Mesothelial cell of epicardium (in vitro differentiated cells): ENCODE results near the gene CLEC4F. TPM values are rescaled to one million over a fixed set of nuclear protein-coding genes. Genes with fewer than 3 reads are reported as not detected.

Experiments used
- DNase-seq, 2 experiments: peaks; one replicate each; pipeline ENCODE4 v3.0.0; 2021; ENCODE audit warnings: low spot score in 2 of 2; ENCODE audit not compliant: unreplicated experiment in 2 of 2
- H3K27ac Mint-ChIP-seq: 2 replicates; pipeline ENCODE4 v1.8.0; 2021; ENCODE audit warnings: mixed read lengths
- H3K27me3 Mint-ChIP-seq: 2 replicates; pipeline ENCODE4 v1.8.0; 2021; ENCODE audit warnings: low read depth, mixed read lengths
- H3K36me3 Mint-ChIP-seq: 2 replicates; pipeline ENCODE4 v1.8.0; 2021; ENCODE audit warnings: mixed read lengths
- H3K4me1 Mint-ChIP-seq: 2 replicates; pipeline ENCODE4 v1.8.0; 2021; ENCODE audit warnings: mixed read lengths
- H3K4me3 Mint-ChIP-seq: 2 replicates; pipeline ENCODE4 v1.8.0; 2021; ENCODE audit warnings: mild to moderate bottlenecking, moderate library complexity, mixed read lengths
- H3K9me3 Mint-ChIP-seq: 2 replicates; pipeline ENCODE4 v1.8.0; 2021; ENCODE audit warnings: mixed read lengths
- total RNA-seq: library from RNA; stranded (reverse); gene quantifications from 3 replicates; pipeline ENCODE4 v1.2.1, GENCODE V29; 2021
- TF ChIP-seq, protein P1 (sequence below): fragments of 200-600 bp; sonication (generic); IDR thresholded peaks from one replicate; pipeline ENCODE4 v1.5.0; 2021; ENCODE audit warnings: antibody characterized with exemption; ENCODE audit not compliant: unreplicated experiment

CLEC4F gene
- total RNA-seq, 1 donor from 2014 or later, result not detected

DNA sequence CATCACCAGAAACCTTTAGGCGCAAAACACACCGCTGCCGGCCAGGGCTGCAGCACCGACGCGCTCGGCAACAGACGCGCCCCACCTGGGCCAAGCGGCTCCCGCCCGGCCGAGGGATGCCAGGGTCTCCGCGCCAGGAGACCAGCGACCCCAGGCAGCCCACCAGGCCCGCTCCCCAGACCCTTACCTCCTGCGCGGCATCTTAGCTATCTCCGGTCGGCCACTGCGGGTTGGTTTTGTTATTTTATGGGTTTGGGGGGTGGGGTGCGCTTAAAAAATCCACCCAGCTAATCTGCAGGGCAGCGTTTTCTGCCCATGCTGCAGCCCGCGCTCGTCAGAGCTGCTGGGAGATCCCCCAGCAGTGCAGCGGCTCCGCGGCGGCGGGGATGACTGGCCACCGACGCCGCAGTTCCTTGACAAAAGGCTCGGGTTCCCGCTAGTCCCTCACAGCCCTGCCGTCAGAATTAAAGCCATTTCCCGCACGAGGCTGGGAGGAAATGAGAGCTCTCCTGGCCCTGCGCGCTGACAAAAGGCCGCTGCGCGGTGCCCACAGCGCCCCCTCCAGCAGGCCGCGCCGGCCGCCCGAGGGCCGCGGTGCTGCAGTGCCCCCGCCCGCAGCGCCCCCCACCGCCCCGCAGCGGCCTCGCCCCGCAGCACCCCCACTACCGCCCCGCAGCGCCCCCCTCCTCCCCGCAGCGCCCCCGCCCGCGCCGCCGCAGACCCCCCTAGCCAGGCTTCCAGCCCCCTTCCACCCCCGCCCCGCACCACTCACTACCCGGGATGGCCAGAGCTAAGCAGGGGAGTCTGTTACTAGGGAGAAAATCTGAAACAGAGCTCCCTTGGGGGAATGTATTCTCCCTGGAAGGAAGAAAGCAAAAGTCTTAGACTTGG lies 52.5 kb downstream of the CLEC4F start, which contains the start of gene ADD2:
TSS of gene ADD2 (minus strand) at position 502 of the 891 bp plus-strand sequence. CDS start 61,792 bp downstream, outside the sequence.
- Mint-ChIP-seq H3K4me3 (peak within 1 kb of the TSS; percentile 76), H3K27ac (peak within 1 kb of the TSS; percentile 9), H3K27me3 (peaks cover 83% of the 10 kb centered on the region), H3K9me3 (no peaks in the 10 kb centered on the region), H3K4me1 (peaks cover 11% of the 10 kb centered on the region), H3K36me3 (no peaks in the 10 kb centered on the region)
- TF ChIP-seq, protein P1, sequence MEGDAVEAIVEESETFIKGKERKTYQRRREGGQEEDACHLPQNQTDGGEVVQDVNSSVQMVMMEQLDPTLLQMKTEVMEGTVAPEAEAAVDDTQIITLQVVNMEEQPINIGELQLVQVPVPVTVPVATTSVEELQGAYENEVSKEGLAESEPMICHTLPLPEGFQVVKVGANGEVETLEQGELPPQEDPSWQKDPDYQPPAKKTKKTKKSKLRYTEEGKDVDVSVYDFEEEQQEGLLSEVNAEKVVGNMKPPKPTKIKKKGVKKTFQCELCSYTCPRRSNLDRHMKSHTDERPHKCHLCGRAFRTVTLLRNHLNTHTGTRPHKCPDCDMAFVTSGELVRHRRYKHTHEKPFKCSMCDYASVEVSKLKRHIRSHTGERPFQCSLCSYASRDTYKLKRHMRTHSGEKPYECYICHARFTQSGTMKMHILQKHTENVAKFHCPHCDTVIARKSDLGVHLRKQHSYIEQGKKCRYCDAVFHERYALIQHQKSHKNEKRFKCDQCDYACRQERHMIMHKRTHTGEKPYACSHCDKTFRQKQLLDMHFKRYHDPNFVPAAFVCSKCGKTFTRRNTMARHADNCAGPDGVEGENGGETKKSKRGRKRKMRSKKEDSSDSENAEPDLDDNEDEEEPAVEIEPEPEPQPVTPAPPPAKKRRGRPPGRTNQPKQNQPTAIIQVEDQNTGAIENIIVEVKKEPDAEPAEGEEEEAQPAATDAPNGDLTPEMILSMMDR, result no peak
- DNase-seq, result peak; percentile 20 to 49

DNA sequence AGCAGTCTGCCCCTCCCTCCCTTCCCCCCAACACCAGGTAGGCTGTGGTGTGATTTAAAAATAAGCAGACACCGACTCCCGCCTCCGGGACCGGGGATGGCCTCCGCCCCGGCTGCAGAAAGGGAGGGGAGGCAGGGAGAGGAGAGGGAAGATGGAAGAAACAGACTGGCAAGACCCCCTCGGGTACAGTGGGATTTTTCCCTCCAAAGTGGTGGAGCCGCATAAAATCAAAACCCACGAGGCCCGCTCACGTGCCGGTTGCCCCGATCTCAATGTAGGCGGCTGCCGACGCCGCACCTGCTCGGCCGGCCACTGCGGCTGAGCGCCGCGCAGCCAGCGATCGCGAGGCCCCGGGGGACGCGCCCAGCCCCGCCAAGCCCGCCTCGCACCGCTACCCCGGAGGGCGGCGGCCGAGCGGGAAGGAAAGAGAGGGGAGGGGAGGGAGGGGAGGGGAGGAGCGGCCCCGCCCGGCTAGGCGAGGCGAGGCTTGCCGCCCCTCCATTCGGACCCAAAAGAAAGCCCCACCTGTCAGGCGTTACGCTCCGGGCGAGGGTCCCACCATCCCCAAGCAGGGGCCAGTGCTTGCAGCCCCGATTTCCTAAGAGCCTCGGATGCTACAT lies 53.2 kb downstream of the CLEC4F start:
- peak in 1 of 2 experiments; percentile 38 for DNase-seq
- Mint-ChIP-seq H3K27ac (no peak overlapping the region), H3K27me3 (peaks cover 75% of the 10 kb centered on the region), H3K9me3 (no peaks in the 10 kb centered on the region), H3K4me1 (peaks cover 11% of the 10 kb centered on the region), H3K4me3 (peak overlapping the region; percentile 76), H3K36me3 (no peaks in the 10 kb centered on the region)
- TF ChIP-seq, protein P1, result no peak

DNA sequence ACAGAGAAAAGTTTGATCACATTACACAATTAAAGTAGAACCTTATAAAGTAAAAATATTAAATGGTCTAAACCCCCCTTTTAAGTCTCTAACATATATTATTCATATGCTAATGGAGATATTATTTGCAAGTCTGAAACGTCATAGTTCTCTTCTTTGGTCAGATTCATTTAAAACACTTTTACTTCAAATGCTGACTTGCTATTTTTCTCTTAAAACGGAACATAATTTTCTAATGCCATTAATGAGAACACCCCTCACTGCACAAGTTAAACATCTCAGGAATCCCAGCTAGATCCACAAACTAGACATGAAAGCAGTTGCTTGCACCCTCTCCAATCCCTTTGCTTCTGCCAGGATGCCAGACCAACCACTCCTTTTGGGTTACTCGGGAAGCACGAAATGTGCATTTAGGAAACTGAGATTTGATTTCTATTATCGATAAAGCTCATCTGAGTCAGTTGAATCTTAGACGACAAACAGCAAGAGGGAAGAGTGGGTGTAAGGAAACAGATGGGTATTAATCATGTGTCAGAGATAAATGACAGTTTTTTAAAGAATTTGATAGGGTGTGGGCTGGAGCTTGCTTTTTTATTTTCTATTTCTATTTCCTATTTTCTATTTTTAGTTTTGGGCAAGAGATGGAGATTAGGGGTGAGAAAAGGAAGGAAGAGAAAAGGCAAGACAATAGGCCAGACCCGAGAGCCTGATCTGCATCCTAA lies 53.9 kb downstream of the CLEC4F start:
- TF ChIP-seq, protein P1, result no peak
- no peak for DNase-seq
- no peak overlapping the region for H3K27ac Mint-ChIP-seq

DNA sequence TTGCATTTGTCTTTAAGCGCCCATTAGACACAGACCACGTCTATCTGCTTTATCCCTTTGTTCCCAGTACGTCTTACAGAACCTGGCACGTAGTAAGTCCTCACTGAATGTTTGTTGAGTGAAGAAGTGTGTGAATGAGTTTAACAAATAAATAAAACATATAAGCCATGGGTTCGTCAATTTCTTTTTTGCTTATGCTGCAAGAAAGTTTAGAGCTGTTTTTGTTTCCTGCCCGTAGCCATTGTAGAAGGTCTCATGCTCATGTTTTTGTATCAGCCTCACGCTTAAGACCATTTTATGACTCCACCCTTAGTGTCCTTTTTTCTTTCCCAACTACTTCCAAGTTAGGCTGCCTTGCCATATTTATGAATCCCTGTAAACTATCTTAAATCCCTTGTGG lies 54.9 kb downstream of the CLEC4F start:
- Mint-ChIP-seq H3K36me3 (no peaks in the 10 kb centered on the region), H3K27me3 (peaks cover 63% of the 10 kb centered on the region), H3K9me3 (no peaks in the 10 kb centered on the region), H3K4me1 (peaks cover 11% of the 10 kb centered on the region), H3K27ac (no peak overlapping the region), H3K4me3 (no peak overlapping the region)
- no peak for DNase-seq
- TF ChIP-seq, protein P1, result no peak

More for the DNA sequence above, 53.9 kb downstream of the CLEC4F start:
- H3K36me3 Mint-ChIP-seq, result no peaks in the 10 kb centered on the region
- peaks cover 11% of the 10 kb centered on the region for H3K4me1 Mint-ChIP-seq
- no peaks in the 10 kb centered on the region for H3K9me3 Mint-ChIP-seq
- H3K4me3 Mint-ChIP-seq, result peak overlapping the region; percentile 48
- peaks cover 73% of the 10 kb centered on the region for H3K27me3 Mint-ChIP-seq

DNA sequence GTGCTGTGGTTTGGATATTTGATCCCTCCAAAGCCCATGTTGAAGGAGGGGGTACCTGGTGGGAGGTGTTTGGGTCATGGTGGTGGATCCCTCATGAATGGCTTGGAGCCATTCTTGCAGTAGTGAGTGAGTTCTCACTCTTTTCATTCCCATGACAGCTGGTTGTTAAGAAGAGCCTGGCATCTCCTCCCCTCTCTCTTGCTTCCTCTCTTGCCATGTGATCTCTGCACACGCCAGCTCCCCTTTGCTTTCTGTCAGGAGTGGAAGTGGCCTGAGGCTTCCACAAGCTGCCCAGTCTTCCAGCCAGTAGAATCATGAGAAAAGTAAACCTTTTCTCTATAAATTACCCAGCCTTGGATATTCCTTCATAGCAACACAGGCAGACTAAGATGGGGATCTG lies 61.0 kb downstream of the CLEC4F start:
- DNase-seq, result no peak
- TF ChIP-seq, protein P1, result no peak
- peaks cover 46% of the 10 kb centered on the region for H3K27me3 Mint-ChIP-seq
- no peaks in the 10 kb centered on the region for H3K9me3 Mint-ChIP-seq
- H3K4me3 Mint-ChIP-seq, result no peak overlapping the region
- no peak overlapping the region for H3K27ac Mint-ChIP-seq
- H3K4me1 Mint-ChIP-seq, result no peaks in the 10 kb centered on the region
- no peaks in the 10 kb centered on the region for H3K36me3 Mint-ChIP-seq
